Activated CD8-positive, alpha-beta T cell treated with anti-CD3 and anti-CD28 coated beads for 36 hours (primary cell): ENCODE measurements around the gene NTRK1. TPM values are rescaled to one million over a fixed set of nuclear protein-coding genes. Genes with fewer than 3 reads are reported as not detected.
A peak's percentile ranks its signal among the peaks of the same experiment; 100 is the strongest.

Experiments used
- ATAC-seq: fragments of 200-7000 bp; cut with Tn5 transposase; one replicate; pipeline ENCODE4 v1.10.0; 2021; ENCODE audit warnings: mild to moderate bottlenecking, moderate library complexity
- CTCF ChIA-PET: fragments of 350-600 bp; sonication (Branson Sonifier 250); formaldehyde crosslinking; loops from one replicate; lab custom pipeline; 2021; ENCODE audit warnings: antibody characterized with exemption; lab: Charles Lee
- POLR2A ChIA-PET: fragments of 350-600 bp; sonication (Branson Sonifier 250); formaldehyde crosslinking; loops from one replicate; lab custom pipeline; 2021; ENCODE audit warnings: antibody characterized with exemption; lab: Charles Lee
- DNase-seq: peaks from one replicate; pipeline ENCODE4 v3.0.0-alpha.2; 2020
- H3K27ac Mint-ChIP-seq: one replicate; pipeline ENCODE4 v1.8.0; 2021; ENCODE audit warnings: mild to moderate bottlenecking, mixed read lengths
- H3K27me3 Mint-ChIP-seq: one replicate; pipeline ENCODE4 v1.8.0; 2021; ENCODE audit warnings: mixed read lengths
- H3K36me3 Mint-ChIP-seq: one replicate; pipeline ENCODE4 v1.8.0; 2021; ENCODE audit warnings: low read depth, mixed read lengths
- H3K4me1 Mint-ChIP-seq: one replicate; pipeline ENCODE4 v1.8.0; 2021; ENCODE audit warnings: low read depth, mixed read lengths
- H3K4me3 Mint-ChIP-seq: one replicate; pipeline ENCODE4 v1.8.0; 2021; ENCODE audit warnings: mild to moderate bottlenecking, moderate library complexity, mixed read lengths
- H3K9me3 Mint-ChIP-seq: one replicate; pipeline ENCODE4 v1.8.0; 2021; ENCODE audit warnings: mixed read lengths
- intact Hi-C: fragments of 100-400 bp; cut with micrococcal nuclease; formaldehyde crosslinking; loops from one replicate; pipeline ENCODE4 v1.10.0; 2022
- total RNA-seq, 2 experiments: library from RNA; stranded (reverse); gene quantifications; one replicate each; pipeline ENCODE4 v1.2.3, GENCODE V29; 2021
- TF ChIP-seq, protein P1 (sequence below): fragments of 200-600 bp; IDR thresholded peaks from one replicate; pipeline ENCODE4 v1.8.0; 2022; ENCODE audit warnings: antibody characterized with exemption, mild to moderate bottlenecking

NTRK1 gene
- total RNA-seq, 2 experiments from 2014 or later: 23.5 to 25.9 TPM

DNA sequence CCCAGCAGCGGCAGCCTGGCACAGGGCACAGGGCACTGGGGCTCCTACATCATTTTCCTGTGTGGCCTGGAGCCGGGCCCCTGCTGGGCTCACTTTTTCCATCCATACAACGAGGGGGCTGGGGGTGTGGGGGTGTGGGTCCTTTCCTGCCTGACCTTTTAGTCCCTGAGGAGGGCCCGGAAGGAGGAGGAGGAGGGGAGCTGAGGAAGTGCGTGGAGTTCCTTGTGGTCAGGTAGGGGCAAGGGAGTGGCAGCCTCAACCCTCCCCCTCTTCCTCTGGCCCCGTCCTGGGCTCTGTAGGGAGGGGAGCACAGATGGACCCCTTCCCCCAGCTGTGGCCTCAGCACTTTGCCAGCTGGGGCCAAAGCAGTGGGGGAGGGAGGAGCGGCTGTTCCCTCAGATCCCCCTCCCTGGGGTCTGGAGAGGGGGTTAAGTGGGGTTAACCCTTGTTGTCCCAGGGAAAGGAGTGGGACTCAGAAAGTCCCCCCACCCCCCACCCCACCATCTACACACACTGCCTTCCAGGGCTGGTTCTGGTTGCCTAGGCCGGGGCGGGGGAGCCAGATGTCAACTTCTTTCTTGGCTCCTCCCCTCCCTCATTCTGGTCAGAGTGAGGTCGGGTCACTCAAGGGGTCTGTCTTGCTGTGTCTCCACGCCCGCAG lies 5.7 kb downstream of the NTRK1 start:
- TF ChIP-seq, protein P1, sequence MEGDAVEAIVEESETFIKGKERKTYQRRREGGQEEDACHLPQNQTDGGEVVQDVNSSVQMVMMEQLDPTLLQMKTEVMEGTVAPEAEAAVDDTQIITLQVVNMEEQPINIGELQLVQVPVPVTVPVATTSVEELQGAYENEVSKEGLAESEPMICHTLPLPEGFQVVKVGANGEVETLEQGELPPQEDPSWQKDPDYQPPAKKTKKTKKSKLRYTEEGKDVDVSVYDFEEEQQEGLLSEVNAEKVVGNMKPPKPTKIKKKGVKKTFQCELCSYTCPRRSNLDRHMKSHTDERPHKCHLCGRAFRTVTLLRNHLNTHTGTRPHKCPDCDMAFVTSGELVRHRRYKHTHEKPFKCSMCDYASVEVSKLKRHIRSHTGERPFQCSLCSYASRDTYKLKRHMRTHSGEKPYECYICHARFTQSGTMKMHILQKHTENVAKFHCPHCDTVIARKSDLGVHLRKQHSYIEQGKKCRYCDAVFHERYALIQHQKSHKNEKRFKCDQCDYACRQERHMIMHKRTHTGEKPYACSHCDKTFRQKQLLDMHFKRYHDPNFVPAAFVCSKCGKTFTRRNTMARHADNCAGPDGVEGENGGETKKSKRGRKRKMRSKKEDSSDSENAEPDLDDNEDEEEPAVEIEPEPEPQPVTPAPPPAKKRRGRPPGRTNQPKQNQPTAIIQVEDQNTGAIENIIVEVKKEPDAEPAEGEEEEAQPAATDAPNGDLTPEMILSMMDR: no peak
- no peaks in the 10 kb centered on the region for H3K9me3 Mint-ChIP-seq
- peak overlapping the region; percentile 3 for H3K4me3 Mint-ChIP-seq
- DNase-seq (peak; percentile 76), ATAC-seq (peak; percentile 52)
- H3K27me3 Mint-ChIP-seq: peaks cover 30% of the 10 kb centered on the region
- H3K27ac Mint-ChIP-seq: peak overlapping the region; percentile 56
- H3K36me3 Mint-ChIP-seq: no peaks in the 10 kb centered on the region
- intact Hi-C loops: no loop called here
- H3K4me1 Mint-ChIP-seq: peaks cover 56% of the 10 kb centered on the region
- CTCF ChIA-PET: interaction anchor here (0.9 to 13.5 kb wide), 2 partner anchors 29 to 46 kb away, joined by 3 to 273 read pairs; no protein-coding TSS in a partner anchor
- POLR2A ChIA-PET: interaction anchor here (0.9 to 1.1 kb wide), 2 partner anchors 21 to 50 kb away, joined by 3 read pairs; partner anchors contain the start of gene SH2D2A

DNA sequence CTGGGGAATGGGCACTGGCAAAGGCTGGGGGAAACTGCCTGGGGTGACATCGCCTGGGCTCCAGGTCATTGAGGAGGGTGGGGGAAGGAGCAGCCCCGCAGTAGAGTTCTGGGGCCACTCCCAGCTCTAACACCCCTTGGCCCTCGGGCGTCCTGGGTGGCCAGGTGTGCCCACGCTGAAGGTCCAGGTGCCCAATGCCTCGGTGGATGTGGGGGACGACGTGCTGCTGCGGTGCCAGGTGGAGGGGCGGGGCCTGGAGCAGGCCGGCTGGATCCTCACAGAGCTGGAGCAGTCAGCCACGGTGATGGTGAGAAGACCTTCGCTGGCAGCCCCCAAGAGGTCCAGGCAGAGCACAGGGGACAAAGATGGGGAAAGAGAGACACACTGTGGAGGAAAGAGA lies 7.7 kb downstream of the NTRK1 start:
- Mint-ChIP-seq H3K27ac (no peak overlapping the region), H3K9me3 (no peaks in the 10 kb centered on the region), H3K4me3 (no peak overlapping the region), H3K36me3 (no peaks in the 10 kb centered on the region), H3K27me3 (peaks cover 12% of the 10 kb centered on the region), H3K4me1 (peaks cover 39% of the 10 kb centered on the region)
- ChIA-PET POLR2A (no interaction called here), CTCF (no interaction called here)
- intact Hi-C loops: no loop called here
- DNase-seq (no peak), ATAC-seq (no peak)
- TF ChIP-seq, protein P1: no peak

GRCh38 chr1:156869455-156869854 lies 8.8 kb downstream of the NTRK1 start:
- no peak for ATAC-seq
- ChIA-PET POLR2A (interaction anchor here (0.6 kb wide), 1 partner anchor 233 kb away, joined by 3 read pairs; no protein-coding TSS in a partner anchor), CTCF (interaction anchor here (2.3 to 3.5 kb wide), 2 partner anchors 10 to 31 kb away, joined by 10 to 19 read pairs; partner anchors contain the start of genes INSRR and NTRK1)
- peaks cover 29% of the 10 kb centered on the region for H3K4me1 Mint-ChIP-seq
- intact Hi-C loops: no loop called here
- no peaks in the 10 kb centered on the region for H3K9me3 Mint-ChIP-seq
- H3K27me3 Mint-ChIP-seq: peaks cover under 1% of the 10 kb centered on the region
- no peak overlapping the region for H3K27ac Mint-ChIP-seq
- DNase-seq: no peak
- H3K36me3 Mint-ChIP-seq: no peaks in the 10 kb centered on the region
- H3K4me3 Mint-ChIP-seq: no peak overlapping the region
- TF ChIP-seq, protein P1: no peak

GRCh38 chr1:156873659-156874058 lies 13.0 kb downstream of the NTRK1 start:
- intact Hi-C loops: no loop called here
- Mint-ChIP-seq H3K27me3 (peaks cover 5% of the 10 kb centered on the region), H3K9me3 (no peaks in the 10 kb centered on the region), H3K4me1 (peaks cover 5% of the 10 kb centered on the region), H3K4me3 (no peak overlapping the region), H3K27ac (no peak overlapping the region), H3K36me3 (no peaks in the 10 kb centered on the region)
- no peak for ATAC-seq
- ChIA-PET POLR2A (interaction anchor here (1.4 kb wide), 1 partner anchor 9 kb away, joined by 3 read pairs; no protein-coding TSS in a partner anchor), CTCF (interaction anchor here (0.7 to 10.4 kb wide), 6 partner anchors 14 to 184 kb away, joined by 3 to 83 read pairs (median 5); partner anchors contain the start of genes NTRK1 and PEAR1)
- TF ChIP-seq, protein P1: no peak
- DNase-seq: no peak

DNA sequence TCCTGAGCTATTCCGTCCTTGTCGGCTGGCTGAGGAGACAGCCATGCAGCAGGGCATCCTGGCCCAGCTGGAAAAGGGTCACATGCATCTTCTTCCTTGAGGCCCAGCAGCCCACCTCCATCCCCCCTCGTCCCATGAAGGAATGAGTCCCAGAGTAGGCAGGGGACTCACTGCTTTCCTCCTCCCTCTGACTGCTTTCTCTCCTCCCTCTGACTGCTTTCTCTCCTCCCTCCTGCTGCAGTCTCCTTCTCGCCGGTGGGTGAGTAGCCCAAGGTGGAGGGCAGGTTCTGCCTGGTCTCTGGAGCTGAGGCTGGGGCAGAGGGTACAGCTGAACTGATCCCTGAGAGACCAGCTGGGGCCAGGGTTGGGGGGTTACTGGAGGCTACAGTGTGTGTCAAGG lies 13.5 kb downstream of the NTRK1 start:
- CTCF ChIA-PET: interaction anchor here (0.7 to 10.4 kb wide), 7 partner anchors 10 to 185 kb away, joined by 3 to 83 read pairs (median 4); partner anchors contain the start of genes NTRK1 and PEAR1
- intact Hi-C loops: no loop called here
- TF ChIP-seq, protein P1: no peak
- Mint-ChIP-seq H3K9me3 (no peaks in the 10 kb centered on the region), H3K27me3 (peaks cover 5% of the 10 kb centered on the region), H3K4me1 (peaks cover 5% of the 10 kb centered on the region), H3K4me3 (no peak overlapping the region), H3K36me3 (no peaks in the 10 kb centered on the region), H3K27ac (no peak overlapping the region)
- POLR2A ChIA-PET: interaction anchor here (1.4 kb wide), 1 partner anchor 10 kb away, joined by 3 read pairs; no protein-coding TSS in a partner anchor
- ATAC-seq (no peak), DNase-seq (no peak)
